H4 (cell line): ENCODE results near the gene MAPK8IP3. TPM values are rescaled to one million over a fixed set of nuclear protein-coding genes. Genes with fewer than 3 reads are reported as not detected.

Experiments used
- DNase-seq: peaks from one replicate; pipeline ENCODE4 v3.0.0-alpha.2; 2015; ENCODE audit warnings: low spot score
- total RNA-seq: library from RNA; depleted of rRNA; stranded (reverse); fragments of >200 nt; shearing (Covaris generic); gene quantifications from 2 replicates; pipeline ENCODE4 v1.2.3, GENCODE V29; 2014; rRNA removed

Gene MAPK8IP3, protein sequence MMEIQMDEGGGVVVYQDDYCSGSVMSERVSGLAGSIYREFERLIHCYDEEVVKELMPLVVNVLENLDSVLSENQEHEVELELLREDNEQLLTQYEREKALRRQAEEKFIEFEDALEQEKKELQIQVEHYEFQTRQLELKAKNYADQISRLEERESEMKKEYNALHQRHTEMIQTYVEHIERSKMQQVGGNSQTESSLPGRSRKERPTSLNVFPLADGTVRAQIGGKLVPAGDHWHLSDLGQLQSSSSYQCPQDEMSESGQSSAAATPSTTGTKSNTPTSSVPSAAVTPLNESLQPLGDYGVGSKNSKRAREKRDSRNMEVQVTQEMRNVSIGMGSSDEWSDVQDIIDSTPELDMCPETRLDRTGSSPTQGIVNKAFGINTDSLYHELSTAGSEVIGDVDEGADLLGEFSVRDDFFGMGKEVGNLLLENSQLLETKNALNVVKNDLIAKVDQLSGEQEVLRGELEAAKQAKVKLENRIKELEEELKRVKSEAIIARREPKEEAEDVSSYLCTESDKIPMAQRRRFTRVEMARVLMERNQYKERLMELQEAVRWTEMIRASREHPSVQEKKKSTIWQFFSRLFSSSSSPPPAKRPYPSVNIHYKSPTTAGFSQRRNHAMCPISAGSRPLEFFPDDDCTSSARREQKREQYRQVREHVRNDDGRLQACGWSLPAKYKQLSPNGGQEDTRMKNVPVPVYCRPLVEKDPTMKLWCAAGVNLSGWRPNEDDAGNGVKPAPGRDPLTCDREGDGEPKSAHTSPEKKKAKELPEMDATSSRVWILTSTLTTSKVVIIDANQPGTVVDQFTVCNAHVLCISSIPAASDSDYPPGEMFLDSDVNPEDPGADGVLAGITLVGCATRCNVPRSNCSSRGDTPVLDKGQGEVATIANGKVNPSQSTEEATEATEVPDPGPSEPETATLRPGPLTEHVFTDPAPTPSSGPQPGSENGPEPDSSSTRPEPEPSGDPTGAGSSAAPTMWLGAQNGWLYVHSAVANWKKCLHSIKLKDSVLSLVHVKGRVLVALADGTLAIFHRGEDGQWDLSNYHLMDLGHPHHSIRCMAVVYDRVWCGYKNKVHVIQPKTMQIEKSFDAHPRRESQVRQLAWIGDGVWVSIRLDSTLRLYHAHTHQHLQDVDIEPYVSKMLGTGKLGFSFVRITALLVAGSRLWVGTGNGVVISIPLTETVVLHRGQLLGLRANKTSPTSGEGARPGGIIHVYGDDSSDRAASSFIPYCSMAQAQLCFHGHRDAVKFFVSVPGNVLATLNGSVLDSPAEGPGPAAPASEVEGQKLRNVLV (N-terminal part only)
- total RNA-seq = 2.6 and 4.4 TPM in 2 replicates

DNA sequence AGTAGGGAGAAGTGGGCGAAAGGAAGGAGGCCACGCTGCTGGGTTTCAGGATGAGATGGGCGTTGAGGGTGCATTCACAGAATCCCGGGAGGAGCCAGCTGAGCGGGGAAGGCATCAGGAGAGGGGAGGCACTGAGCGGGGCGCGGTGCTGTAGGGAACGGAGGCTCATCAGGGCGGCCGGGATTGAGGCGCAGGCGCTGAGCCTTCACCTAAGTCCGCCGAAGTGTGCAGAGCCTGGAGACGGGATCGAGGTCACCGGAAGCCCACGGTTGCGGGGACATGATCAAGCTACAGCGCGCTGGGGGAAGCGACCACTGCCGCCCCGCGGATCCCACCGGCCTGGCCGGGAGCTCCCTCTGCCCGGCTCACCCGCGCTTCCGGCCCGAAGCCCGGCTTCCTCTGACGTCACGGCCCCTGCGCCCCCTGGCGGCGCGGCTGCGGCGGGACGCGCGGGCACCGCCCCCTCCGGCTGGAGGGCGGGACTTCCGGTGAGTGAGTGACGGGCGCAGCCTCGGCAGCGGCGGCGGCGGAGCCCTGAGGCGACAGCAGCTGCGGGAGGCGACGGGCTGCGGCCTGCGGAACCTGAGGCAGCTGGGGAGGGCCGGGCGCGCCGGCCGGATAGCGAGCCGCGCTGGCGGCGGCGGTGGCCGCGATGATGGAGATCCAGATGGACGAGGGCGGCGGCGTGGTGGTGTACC lies at the start of gene MAPK8IP3:
MAPK8IP3 (plus strand) TSS at position 508 of the 698 bp plus-strand sequence; CDS start at position 653, 145 bp downstream.
- peak; percentile 70 for DNase-seq

DNA sequence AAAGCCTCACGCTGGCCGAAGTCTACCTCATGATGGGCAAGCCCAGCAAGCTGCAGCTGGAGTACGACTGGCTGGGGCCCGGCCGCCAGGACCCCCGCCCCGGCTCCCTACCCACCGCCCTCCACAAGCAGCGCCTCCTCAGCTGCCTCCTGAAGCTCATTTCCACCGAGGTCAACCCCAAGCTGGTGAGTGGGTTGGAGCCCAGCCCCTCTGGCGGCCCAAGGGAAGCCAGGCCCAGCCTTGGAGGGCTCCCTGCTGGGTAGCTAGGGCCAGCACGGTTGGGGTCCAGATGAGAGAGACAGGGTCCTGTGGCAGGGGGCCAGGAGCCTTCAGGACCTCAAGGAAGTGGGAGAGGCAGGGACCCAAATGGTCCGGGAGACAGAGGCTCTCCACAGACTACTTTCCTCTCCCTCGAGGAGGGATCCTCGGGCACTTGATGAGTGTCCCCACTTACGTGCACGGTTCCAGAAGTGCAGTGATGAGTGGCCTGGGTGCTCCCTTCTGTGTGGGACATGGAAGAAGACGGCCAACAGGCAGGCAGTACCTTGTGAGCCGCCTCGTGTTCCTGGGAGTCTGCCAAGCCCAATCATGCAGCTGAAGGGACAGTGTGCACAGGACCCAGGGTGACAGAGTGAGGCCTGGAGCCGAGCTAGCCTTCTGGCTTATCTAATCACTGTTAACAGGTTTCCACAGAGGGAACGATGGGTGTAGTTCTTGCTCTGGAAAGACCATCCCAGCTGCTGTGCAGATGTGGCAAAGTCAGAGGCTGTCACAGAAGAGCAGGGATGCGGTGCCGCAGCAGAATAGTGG lies 49.0 kb upstream of the MAPK8IP3 start:
- no peak for DNase-seq

DNA sequence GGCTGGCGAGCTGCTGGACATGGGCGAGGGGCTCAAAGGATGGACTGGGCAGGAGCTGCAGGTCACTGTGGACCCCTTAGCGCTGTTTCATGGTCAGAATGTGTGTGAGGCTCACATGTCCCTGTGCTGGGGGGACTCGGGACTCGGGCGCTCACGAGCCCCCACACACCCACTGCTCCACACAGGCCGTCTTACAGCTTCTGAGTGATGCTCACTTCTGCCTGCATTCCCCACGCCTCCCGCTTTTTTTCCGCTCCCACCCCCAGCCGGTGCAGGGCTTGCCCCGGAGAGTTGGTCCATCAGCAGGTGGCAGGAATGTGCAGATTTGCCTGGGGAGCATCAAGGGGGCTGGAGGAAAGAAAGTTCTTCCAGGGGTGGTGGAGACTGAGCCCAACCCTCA lies 48.2 kb upstream of the MAPK8IP3 start:
- DNase-seq = no peak

DNA sequence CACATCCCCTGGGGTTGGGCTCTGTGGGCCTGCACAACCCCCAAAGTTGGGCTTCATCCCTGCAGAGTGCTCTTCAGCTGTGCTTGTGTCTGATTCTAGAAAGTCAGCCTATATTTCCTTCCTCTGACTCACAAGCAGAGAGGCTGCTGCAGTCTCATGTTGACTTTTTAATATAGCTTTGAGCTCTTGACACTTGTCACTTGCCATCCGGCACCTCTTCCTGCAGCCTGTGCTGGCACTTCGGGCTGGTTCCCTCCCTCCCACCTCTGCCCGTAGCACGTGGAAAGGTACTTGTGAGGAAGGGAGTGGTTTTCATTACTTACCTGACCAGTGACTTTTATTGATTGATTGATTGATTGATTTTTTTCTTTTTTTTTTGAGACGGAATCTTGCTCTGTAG lies 47.0 kb upstream of the MAPK8IP3 start:
- no peak for DNase-seq

DNA sequence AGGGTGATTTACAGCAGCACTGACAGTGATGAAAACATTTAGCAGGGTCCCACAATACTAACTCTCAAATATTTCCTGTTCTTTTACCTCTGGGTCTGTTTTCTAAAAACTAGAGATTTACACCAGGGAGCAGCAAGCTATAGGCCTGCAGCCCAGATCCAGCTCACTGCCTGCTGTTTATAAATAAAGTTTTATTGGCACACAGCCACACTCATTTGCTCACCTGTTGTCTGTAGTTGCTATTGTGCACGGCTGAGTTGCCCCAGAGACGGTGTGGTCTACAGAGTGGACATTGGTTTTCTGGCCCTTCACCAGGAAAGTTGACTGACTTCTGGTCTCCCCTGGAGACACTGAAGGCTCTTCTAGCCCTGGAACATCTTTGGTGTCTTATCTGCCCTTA lies 44.2 kb upstream of the MAPK8IP3 start:
- no peak for DNase-seq

DNA sequence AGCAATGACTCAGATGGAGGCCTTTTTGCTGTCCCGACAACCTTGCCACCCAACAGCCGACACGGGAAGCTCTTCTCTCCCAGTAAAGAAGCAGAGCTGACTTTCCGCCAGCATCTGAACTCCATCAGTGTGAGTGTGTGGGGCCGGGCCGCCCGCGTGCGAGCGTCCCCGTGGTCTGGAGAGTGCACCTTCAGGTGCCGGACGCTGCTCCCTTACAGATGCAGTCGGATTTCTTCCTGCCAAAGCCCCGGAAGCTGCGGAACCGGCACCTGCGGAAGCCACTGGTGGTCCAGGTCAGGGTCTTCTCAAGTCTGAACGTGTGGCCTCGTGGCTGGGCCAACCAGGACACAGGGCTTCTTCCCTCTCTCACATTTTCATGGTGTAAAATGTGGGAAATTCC lies 43.5 kb upstream of the MAPK8IP3 start:
- DNase-seq = no peak

DNA sequence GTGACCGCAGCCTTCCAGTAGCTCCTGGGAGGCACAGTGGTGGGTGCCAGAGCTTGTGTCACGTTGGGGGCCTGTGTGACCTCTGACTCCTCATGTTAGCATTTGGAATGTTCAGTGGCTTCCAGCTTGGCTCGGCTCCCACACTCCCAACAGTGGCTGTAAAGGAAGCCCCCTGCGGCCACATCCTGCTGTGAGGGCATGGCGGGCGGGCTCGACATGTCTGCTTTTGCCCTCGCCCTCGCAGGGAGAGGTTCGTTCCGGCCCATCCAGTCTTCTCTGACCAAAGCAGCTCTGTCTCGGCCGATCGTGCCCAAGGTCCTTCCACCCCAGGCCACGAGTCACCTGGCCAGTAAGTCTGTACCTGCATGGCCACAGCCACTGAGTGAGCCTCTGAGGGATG lies 40.2 kb upstream of the MAPK8IP3 start:
- no peak for DNase-seq

DNA sequence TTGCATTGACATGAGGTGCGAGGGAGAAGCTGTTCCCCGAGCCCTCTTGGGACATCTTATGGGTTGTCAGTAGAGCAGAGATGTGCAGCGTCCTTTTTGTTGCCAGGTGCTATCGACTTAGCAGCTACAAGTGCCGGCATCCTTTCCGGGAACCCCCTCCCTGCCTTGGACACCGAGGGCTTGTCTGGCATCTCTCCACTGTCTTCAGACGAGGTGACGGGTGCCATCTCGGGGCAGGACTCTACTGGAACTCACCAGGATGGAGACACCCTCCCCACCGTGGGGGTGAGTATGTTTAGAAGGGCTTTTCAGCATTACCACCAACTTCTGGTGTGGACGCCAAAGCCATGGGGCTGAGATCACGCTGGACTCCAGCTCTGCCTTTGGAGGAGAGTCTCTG lies 39.7 kb upstream of the MAPK8IP3 start:
- DNase-seq = no peak

DNA sequence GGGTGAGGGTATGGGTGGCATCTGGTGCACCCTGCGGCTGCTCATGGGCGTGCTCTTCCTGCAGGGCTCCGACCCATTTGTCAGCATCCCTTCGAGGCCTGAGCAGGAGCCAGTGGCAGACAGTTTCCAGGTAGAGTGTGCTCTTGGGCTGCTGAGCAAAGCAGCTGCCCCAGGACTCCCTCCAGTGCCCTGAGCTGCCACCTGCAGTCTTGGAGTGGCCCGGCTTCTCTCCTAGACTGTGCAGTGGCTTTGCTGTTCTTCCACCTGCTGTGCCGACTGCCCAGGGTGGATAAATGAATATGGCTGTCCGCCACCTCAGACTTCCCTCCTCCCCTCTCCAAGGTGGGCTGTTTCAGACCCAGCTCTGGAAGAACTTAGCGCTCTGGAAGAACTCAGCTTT lies 38.7 kb upstream of the MAPK8IP3 start:
- no peak for DNase-seq

DNA sequence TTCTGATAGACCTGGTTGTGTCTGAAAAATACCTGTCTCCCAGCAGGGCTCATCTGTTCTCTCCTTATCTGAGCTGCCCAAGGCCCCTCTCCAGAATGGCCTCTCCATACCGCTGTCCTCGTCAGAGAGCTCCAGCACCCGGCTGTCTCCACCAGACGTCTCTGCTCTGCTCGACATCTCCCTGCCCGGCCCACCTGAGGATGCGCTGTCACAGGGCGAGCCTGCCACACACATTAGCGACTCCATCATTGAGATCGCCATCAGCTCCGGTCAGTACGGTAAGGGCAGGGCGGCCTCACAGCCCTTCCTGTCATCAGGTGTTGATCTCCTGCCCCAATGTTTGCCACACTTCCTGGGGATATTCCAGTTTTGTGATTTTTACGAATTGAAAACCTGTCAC lies 38.1 kb upstream of the MAPK8IP3 start:
- DNase-seq = no peak

DNA sequence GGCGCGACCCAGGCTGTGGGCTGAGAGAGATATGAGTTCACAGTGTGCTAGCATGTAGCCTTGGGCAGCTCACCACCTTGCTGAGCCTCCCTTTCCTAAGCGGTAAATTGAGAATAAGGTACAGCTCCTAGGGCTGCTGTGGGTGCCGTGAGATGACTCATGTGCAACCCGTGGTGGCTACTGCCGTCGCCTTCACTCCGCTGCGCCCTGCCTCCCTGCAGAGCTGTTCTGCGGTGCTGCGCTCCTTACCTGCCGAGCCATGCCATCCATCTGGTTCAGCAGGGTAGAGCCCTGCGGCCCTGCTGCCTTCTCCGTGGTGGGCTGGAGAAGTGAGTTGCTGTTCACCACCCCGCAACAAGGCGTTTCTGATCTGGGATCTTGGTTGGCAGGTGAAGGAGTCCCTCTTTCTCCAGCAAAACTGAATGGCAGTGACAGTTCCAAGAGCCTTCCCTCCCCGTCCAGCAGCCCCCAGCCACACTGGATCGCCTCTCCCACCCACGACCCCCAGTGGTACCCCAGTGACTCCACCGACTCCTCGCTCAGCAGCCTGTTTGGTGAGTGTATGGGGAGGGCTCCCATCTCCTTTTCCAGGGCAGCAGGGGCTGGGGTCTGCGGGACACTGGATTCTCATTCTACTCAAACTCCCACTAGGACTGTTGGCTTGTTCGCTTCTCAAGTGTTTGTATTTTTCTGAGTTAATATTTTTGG lies 37.2 kb upstream of the MAPK8IP3 start:
- no peak for DNase-seq

DNA sequence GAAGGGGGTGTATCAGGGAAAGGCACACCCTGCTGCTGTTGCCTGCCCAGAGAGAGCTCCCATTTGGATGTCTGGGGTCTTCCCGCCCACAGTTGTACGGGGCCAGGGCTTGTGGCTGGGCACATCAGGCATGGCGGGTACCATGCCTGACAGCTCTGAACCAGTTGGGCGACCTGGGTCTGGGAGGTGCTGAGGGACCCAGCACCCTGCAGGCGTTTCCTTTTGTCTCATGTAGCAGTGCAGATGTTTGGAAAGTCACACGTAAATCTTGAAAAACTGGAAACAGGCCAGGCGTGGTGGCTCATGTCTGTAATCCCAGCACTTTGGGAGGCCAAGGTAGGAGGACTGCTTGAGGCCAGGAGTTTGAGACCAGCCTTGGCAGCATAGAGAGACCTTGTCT lies 36.3 kb upstream of the MAPK8IP3 start:
- DNase-seq = no peak

DNA sequence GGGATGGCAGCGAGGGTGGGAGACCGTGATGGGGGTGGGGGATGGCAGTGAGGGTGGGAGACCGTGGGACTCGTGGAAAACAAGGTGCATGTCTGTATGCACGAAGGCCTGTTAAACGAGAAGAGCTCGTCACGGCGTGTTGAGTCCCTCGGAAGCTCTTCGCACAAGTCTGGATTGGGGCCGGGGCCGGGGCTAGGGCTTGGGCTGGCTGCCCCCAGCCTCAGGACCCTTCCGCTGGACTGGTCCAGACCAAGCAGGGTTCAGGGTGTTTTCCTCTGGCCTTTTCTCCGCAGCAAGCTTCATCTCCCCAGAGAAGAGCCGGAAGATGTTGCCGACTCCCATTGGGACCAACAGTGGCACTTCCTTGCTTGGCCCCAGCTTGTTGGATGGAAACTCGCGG lies 35.6 kb upstream of the MAPK8IP3 start:
- DNase-seq = no peak

DNA sequence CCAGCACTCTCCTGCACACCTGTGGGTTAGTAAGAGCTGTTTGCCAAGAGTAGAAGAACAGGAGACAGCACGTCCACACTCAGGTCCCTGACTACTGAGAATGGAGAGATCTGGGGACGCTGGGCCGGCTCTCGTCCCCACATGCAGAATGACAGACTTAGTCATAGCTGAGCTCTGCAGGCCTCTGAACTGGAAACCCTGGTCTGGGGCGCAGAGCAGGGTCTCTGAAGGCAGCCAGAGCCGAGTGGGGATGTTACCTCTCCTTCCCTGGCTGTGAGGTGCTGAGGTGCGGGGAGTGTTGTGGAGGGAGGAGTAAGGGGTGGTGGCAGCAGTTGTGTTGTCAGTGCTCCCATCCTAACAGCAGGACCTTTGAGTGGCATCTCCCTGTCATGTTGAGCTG lies 35.1 kb upstream of the MAPK8IP3 start:
- DNase-seq = no peak

DNA sequence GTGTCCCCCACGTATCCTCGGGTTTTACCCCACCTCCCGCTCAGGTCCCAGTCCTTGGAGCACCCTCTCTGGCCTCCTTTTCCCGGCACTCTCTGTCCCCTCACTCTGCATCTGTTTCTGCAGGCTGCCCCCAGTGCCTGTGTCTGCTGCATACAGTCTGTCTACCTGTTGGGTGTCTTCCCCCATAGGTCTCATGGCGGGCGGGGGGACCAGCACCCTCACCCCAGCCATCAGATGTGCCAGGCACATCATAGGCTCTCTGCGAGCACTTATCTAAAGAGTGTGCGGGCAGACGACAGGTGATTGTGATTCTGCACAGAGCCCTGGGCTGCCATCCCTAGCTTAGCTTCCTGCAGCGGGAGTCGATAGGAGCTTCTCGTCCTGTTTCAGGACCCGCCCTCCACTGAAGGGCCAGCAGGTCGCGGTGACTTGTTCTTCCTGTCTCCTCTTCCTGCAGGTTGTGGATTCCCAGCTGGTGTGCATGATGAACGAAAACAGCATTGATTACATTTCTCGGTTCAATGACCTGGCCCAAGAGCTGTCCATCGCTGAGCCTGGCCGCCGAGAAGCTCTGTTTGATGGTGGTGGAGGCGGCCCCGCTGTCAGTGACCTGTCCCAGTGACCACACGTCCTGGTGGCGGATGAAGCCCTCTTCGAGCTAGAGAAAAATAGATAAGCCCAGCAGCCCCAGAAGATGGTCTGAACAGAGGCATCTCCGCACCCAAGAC lies 32.4 kb upstream of the MAPK8IP3 start:
- DNase-seq = no peak

DNA sequence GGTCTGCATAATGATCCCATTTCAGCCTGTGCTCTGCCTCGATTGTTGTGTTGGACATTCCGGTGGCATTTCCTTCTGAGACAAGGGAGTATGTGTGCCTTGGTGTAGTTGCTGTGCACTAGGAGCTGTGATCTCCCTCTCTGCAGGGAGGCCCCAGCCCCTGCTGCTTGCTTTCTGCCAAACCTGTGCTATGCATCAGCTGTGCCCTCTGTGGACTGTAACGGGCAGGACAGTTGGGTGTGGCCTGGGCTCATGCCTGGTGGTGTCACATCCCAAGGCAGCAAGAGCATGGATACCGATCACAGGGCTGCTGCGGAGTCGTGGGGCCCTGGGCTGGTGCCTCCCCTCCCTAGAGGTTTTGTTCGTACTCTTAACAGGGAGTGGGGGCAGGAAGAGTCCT lies 31.7 kb upstream of the MAPK8IP3 start:
- DNase-seq = no peak

DNA sequence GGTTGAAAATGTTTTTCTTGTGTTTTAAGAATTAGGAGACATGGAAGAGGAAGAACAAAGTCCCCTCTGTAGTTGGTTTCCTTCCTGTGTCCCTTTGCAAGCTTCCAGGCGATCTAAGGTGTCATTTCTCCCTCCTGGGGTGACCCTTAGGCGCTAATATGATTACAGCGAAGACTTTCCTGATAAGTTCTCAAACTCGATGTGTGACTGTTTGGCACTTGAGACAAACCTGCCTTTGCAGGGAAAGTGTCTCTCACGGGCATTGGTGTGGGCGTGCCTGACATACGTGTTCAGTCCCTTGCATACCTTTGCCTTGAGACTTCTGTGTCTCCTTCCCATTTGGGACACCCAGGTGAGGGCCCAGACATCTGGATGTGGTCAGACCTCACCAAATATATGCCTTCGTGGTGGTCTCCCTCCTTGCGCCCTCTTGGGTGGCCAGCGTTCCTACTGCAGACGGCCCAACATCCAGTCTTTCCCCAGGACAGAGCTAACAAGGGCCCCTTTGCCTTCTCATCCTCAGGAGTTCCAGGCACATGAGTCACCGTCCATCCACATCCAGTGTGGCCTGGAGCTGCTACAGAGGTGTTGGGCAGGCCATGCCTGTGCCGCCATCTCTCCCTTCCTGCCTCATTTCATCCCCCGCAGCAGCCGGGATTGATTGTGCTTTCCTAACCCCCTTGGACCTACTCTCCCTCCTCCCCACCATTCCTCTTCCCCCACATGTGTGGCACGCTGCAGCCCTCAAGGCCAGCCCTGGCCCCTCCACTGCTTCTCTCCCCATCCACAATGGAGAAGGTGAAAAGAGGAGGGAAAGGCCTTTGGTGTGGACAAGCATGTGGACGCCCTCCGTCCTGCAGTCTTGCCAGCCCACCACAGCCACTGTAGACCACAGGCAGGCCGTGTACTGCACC lies 31.0 kb upstream of the MAPK8IP3 start:
- no peak for DNase-seq

DNA sequence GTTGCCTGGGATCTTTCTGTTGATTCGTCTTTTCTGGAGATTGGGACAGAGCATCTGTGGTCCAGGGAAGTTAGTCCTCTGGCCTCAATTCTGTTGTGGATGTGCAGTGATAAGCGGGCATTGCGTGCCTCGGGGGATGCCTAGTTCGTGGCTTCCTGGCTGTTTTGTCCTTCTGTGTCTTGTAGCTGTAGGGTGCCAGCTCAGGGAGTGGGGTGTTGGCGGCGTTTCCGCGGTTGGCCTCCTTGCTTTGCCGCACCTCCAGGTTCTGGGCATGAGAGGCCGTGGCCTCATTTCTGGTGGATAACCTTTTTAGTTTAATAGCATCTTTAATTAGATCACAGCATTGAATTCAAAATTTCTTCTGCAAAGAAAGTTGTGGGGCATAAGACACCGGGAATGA lies 29.3 kb upstream of the MAPK8IP3 start:
- no peak for DNase-seq
